Panc1 (cell line): ENCODE results near the gene FKBP5.

ENCODE experiments used
- POLR2AphosphoS5 ChIP-seq: IDR thresholded peaks from 2 replicates; pipeline ENCODE4 v1.6.1; 2012; ENCODE audit warnings: mild to moderate bottlenecking, low read depth, low read length, moderate library complexity
- SIN3A ChIP-seq: IDR thresholded peaks from 2 replicates; pipeline ENCODE4 v1.6.1; 2012; ENCODE audit warnings: low read depth, mild to moderate bottlenecking, low read length, moderate library complexity, borderline replicate concordance; ENCODE audit not compliant: insufficient read depth
- TCF7L2 ChIP-seq: IDR thresholded peaks from 2 replicates; pipeline ENCODE4 v1.6.1; 2011; ENCODE audit warnings: mild to moderate bottlenecking, low read depth, low read length, inconsistent platforms
- TF ChIP-seq, protein P1 (sequence below): fragments of 450-650 bp; IDR thresholded peaks from 2 replicates; pipeline ENCODE4 v1.5.1; 2017; ENCODE audit warnings: mild to moderate bottlenecking
- TF ChIP-seq, protein P2 (sequence below), 2 experiments: IDR thresholded peaks; 2 replicates each; pipeline ENCODE4 v1.6.1; 2011 to 2012; ENCODE audit warnings: low read depth in 2 of 2, control low read depth in 1 of 2, low read length in 1 of 2, mild to moderate bottlenecking in 1 of 2, moderate library complexity in 1 of 2; ENCODE audit not compliant: insufficient read depth in 1 of 2

- TF ChIP-seq, protein P1, sequence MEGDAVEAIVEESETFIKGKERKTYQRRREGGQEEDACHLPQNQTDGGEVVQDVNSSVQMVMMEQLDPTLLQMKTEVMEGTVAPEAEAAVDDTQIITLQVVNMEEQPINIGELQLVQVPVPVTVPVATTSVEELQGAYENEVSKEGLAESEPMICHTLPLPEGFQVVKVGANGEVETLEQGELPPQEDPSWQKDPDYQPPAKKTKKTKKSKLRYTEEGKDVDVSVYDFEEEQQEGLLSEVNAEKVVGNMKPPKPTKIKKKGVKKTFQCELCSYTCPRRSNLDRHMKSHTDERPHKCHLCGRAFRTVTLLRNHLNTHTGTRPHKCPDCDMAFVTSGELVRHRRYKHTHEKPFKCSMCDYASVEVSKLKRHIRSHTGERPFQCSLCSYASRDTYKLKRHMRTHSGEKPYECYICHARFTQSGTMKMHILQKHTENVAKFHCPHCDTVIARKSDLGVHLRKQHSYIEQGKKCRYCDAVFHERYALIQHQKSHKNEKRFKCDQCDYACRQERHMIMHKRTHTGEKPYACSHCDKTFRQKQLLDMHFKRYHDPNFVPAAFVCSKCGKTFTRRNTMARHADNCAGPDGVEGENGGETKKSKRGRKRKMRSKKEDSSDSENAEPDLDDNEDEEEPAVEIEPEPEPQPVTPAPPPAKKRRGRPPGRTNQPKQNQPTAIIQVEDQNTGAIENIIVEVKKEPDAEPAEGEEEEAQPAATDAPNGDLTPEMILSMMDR: peak; percentile 66
- TF ChIP-seq POLR2AphosphoS5 (no peak), SIN3A (no peak), TCF7L2 (no peak)
- TF ChIP-seq, protein P2, sequence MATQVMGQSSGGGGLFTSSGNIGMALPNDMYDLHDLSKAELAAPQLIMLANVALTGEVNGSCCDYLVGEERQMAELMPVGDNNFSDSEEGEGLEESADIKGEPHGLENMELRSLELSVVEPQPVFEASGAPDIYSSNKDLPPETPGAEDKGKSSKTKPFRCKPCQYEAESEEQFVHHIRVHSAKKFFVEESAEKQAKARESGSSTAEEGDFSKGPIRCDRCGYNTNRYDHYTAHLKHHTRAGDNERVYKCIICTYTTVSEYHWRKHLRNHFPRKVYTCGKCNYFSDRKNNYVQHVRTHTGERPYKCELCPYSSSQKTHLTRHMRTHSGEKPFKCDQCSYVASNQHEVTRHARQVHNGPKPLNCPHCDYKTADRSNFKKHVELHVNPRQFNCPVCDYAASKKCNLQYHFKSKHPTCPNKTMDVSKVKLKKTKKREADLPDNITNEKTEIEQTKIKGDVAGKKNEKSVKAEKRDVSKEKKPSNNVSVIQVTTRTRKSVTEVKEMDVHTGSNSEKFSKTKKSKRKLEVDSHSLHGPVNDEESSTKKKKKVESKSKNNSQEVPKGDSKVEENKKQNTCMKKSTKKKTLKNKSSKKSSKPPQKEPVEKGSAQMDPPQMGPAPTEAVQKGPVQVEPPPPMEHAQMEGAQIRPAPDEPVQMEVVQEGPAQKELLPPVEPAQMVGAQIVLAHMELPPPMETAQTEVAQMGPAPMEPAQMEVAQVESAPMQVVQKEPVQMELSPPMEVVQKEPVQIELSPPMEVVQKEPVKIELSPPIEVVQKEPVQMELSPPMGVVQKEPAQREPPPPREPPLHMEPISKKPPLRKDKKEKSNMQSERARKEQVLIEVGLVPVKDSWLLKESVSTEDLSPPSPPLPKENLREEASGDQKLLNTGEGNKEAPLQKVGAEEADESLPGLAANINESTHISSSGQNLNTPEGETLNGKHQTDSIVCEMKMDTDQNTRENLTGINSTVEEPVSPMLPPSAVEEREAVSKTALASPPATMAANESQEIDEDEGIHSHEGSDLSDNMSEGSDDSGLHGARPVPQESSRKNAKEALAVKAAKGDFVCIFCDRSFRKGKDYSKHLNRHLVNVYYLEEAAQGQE (IDR thresholded peaks at IDR 0.05; ENCODE audit: insufficient read depth in 1 of 2, low read depth in 2 of 2, low read length in 1 of 2): no peak
Measured at GRCh38 chr6:35569011-35569461, 119.7 kb downstream of the FKBP5 start.
